ENCODE data around the gene NEIL3. TPM values are rescaled to one million over a fixed set of nuclear protein-coding genes. Genes with fewer than 3 reads are reported as not detected.

Gene NEIL3
- total and polyA plus RNA-seq, 10 of the 15 experiments (the other 5 are each of a cell fraction or from before 2014, with no cell fraction given), result 3.0 to 13.8 (median 8.9) TPM

GRCh38 chr4:177351622-177352244 is 42.1 kb downstream of the NEIL3 start:
- DNase-seq (ENCODE audit: low read depth, low spot score), result no peak
- ChIA-PET SMC1A (ENCODE audit: uncharacterized antibody, unreplicated experiment) (interaction anchor here (0.9 kb wide), 1 partner anchor 9 kb away, joined by 3 read pairs; no protein-coding TSS in a partner anchor), POLR2A (no interaction called here), RAD21 (ENCODE audit: unreplicated experiment) (no interaction called here), CTCF (interaction anchor here (1.9 kb wide), 1 partner anchor 13 kb away, joined by 8 read pairs; no protein-coding TSS in a partner anchor)
- Histone ChIP-seq H3K4me3 (no peak overlapping the region), H2AFZ (ENCODE audit: control insufficient read depth, low read depth, low read length) (no peak overlapping the region), H4K20me1 (ENCODE audit: control insufficient read depth, insufficient read depth) (no peaks in the 10 kb centered on the region), H3K4me1 (ENCODE audit: control insufficient read depth, insufficient read depth, low read length) (no peaks in the 10 kb centered on the region), H3K79me2 (ENCODE audit: control insufficient read depth, insufficient read depth, low read length) (no peaks in the 10 kb centered on the region), H3K4me2 (ENCODE audit: control insufficient read depth, insufficient read depth) (no peak overlapping the region), H3K9ac (ENCODE audit: control insufficient read depth, insufficient read depth, low read length) (no peak overlapping the region), H3K36me3 (ENCODE audit: control insufficient read depth in 2 of 2, insufficient read depth in 2 of 2, low read length in 1 of 2) (peaks cover 0 to 4% of the 10 kb centered on the region in 2 experiments; a peak in 2 of 4 replicates), H3K27ac (ENCODE audit: control insufficient read depth, insufficient read depth) (no peak overlapping the region), H3K9me3 (replicated peaks; ENCODE audit: control insufficient read depth, insufficient read depth, low read length) (no peaks in the 10 kb centered on the region), H3K27me3 (replicated peaks in 1 of 2; ENCODE audit: control insufficient read depth in 2 of 2, insufficient read depth in 2 of 2, low read length in 1 of 2) (no peaks in the 10 kb centered on the region)
- ATAC-seq, result no peak
- BruUV-seq (replicated peaks), result no TSS peak
- TF ChIP-seq SMAD5 (IDR thresholded peaks at IDR 0.05; ENCODE audit: low read depth) (no peak), RELB (IDR thresholded peaks at IDR 0.05; ENCODE audit: low read depth) (no peak), CEBPB (IDR thresholded peaks at IDR 0.05; ENCODE audit: borderline replicate concordance in 1 of 2, low read depth in 2 of 2, low read length in 2 of 2) (no peak), E4F1 (IDR thresholded peaks at IDR 0.05; ENCODE audit: borderline replicate concordance, partially characterized antibody) (no peak), CREB1 (IDR thresholded peaks at IDR 0.05; ENCODE audit: low read depth) (no peak), POLR2AphosphoS2 (IDR thresholded peaks at IDR 0.05; ENCODE audit: low read depth, low read length) (no peak), RFX5 (IDR thresholded peaks at IDR 0.05; ENCODE audit: low read depth, low read length) (no peak), NR2C2 (IDR thresholded peaks at IDR 0.05; ENCODE audit: borderline replicate concordance, control insufficient read depth, insufficient read length, low read depth) (no peak), IRF5 (IDR thresholded peaks at IDR 0.05; ENCODE audit: borderline replicate concordance) (no peak), STAT1 (conservative IDR thresholded peaks at IDR 0.05) (no peak), IKZF2 (IDR thresholded peaks at IDR 0.05) (no peak)
- TF ChIP-seq, protein P1, sequence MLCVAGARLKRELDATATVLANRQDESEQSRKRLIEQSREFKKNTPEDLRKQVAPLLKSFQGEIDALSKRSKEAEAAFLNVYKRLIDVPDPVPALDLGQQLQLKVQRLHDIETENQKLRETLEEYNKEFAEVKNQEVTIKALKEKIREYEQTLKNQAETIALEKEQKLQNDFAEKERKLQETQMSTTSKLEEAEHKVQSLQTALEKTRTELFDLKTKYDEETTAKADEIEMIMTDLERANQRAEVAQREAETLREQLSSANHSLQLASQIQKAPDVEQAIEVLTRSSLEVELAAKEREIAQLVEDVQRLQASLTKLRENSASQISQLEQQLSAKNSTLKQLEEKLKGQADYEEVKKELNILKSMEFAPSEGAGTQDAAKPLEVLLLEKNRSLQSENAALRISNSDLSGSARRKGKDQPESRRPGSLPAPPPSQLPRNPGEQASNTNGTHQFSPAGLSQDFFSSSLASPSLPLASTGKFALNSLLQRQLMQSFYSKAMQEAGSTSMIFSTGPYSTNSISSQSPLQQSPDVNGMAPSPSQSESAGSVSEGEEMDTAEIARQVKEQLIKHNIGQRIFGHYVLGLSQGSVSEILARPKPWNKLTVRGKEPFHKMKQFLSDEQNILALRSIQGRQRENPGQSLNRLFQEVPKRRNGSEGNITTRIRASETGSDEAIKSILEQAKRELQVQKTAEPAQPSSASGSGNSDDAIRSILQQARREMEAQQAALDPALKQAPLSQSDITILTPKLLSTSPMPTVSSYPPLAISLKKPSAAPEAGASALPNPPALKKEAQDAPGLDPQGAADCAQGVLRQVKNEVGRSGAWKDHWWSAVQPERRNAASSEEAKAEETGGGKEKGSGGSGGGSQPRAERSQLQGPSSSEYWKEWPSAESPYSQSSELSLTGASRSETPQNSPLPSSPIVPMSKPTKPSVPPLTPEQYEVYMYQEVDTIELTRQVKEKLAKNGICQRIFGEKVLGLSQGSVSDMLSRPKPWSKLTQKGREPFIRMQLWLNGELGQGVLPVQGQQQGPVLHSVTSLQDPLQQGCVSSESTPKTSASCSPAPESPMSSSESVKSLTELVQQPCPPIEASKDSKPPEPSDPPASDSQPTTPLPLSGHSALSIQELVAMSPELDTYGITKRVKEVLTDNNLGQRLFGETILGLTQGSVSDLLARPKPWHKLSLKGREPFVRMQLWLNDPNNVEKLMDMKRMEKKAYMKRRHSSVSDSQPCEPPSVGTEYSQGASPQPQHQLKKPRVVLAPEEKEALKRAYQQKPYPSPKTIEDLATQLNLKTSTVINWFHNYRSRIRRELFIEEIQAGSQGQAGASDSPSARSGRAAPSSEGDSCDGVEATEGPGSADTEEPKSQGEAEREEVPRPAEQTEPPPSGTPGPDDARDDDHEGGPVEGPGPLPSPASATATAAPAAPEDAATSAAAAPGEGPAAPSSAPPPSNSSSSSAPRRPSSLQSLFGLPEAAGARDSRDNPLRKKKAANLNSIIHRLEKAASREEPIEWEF (IDR thresholded peaks at IDR 0.05; ENCODE audit: insufficient replicate concordance, low read depth, low read length), result no peak
- in situ Hi-C loops (cut with MboI), result no loop called here
- intact Hi-C loops (cut with micrococcal nuclease; ENCODE audit: unreplicated experiment), result no loop called here
- 98% methylated on average over 5 of the region's 5 CpGs for WGBS (ENCODE audit: insufficient coverage, insufficient replicate concordance, low lambda C conversion rate, missing lambda C conversion rate)
- no peak for FAIRE-seq
